Body of pancreas (tissue), 4 donors: ENCODE results near the gene MED12L.

Experiments
- POLR2A ChIP-seq, 3 donors: fragments of 450-650 bp; IDR thresholded peaks; one replicate each; pipeline ENCODE4 v1.6.1; 2016; ENCODE audit warnings: antibody characterized with exemption in 3 of 3, mild to moderate bottlenecking in 2 of 3
- TF ChIP-seq, protein P1 (sequence below), 7 experiments: fragments of 450-650 bp in 4 of 7; fragments of 200-600 bp in 3 of 7; sonication (generic) in 3 of 7; IDR thresholded peaks; one replicate each; pipeline ENCODE4 v1.5.1; 2016 to 2019; ENCODE audit warnings: antibody characterized with exemption in 7 of 7

GRCh38 chr3:151262871-151263525 is 177.5 kb downstream of the MED12L start:
- TF ChIP-seq, protein P1, sequence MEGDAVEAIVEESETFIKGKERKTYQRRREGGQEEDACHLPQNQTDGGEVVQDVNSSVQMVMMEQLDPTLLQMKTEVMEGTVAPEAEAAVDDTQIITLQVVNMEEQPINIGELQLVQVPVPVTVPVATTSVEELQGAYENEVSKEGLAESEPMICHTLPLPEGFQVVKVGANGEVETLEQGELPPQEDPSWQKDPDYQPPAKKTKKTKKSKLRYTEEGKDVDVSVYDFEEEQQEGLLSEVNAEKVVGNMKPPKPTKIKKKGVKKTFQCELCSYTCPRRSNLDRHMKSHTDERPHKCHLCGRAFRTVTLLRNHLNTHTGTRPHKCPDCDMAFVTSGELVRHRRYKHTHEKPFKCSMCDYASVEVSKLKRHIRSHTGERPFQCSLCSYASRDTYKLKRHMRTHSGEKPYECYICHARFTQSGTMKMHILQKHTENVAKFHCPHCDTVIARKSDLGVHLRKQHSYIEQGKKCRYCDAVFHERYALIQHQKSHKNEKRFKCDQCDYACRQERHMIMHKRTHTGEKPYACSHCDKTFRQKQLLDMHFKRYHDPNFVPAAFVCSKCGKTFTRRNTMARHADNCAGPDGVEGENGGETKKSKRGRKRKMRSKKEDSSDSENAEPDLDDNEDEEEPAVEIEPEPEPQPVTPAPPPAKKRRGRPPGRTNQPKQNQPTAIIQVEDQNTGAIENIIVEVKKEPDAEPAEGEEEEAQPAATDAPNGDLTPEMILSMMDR (IDR thresholded peaks at IDR 0.05) = no peak
- no peak for TF ChIP-seq POLR2A (IDR thresholded peaks at IDR 0.05)
